CD14-positive monocyte (primary cell): ENCODE data around the gene LASP1. TPM values are rescaled to one million over a fixed set of nuclear protein-coding genes. Genes with fewer than 3 reads are reported as not detected.

ENCODE experiments used
- DNase-seq, 3 donors: peaks; one replicate each; pipeline ENCODE4 v3.0.0-alpha.2; 2011 to 2022
- H2AFZ ChIP-seq: 2 replicates; pipeline ENCODE4 v1.6.0; 2012; ENCODE audit warnings: mild to moderate bottlenecking, low read depth, low read length, inconsistent platforms; ENCODE audit not compliant: insufficient read depth, poor library complexity, severe bottlenecking
- H3K27ac ChIP-seq, 2 donors: 1 replicate in 1 of 2; 2 replicates in 1 of 2; pipeline ENCODE4 v1.5.1; 2012 to 2013; ENCODE audit warnings: low read length in 2 of 2, control low read depth in 1 of 2, inconsistent platforms in 1 of 2, low read depth in 1 of 2, mild to moderate bottlenecking in 1 of 2
- H3K27me3 ChIP-seq, 2 donors: one replicate each; pipeline versions ENCODE4 v1.6.0 to v1.6.1; 2011 to 2013; ENCODE audit warnings: low read length in 2 of 2; ENCODE audit not compliant: control insufficient read depth in 2 of 2, insufficient read depth in 2 of 2
- H3K36me3 ChIP-seq, 2 donors: replicated peaks in 1 of 2; 1 replicate in 1 of 2; 2 replicates in 1 of 2; pipeline versions ENCODE4 v1.5.1 to v1.6.1; 2012 to 2013; ENCODE audit warnings: low read length in 2 of 2, control low read depth in 1 of 2, inconsistent platforms in 1 of 2, mild to moderate bottlenecking in 1 of 2; ENCODE audit not compliant: insufficient read depth in 2 of 2, control insufficient read depth in 1 of 2
- H3K4me1 ChIP-seq, 2 donors: 1 replicate in 1 of 2; 2 replicates in 1 of 2; pipeline versions ENCODE4 v1.5.1 to v1.6.1; 2012 to 2013; ENCODE audit warnings: low read length in 2 of 2, control low read depth in 1 of 2, inconsistent platforms in 1 of 2, mild to moderate bottlenecking in 1 of 2, moderate library complexity in 1 of 2; ENCODE audit not compliant: insufficient read depth in 2 of 2, control insufficient read depth in 1 of 2
- H3K4me2 ChIP-seq: replicated peaks from 2 replicates; pipeline ENCODE3; 2012; ENCODE audit warnings: low read length, moderate library complexity, mild to moderate bottlenecking; ENCODE audit not compliant: poor library complexity, severe bottlenecking; ENCODE audit errors: extremely low read depth
- H3K4me3 ChIP-seq, 3 experiments: fragments of 200-600 bp in 1 of 3; sonication (generic) in 1 of 3; replicated peaks in 1 of 3; 1 replicate in 2 of 3; 2 replicates in 1 of 3; pipeline ENCODE4 v1.5.1; 2011 to 2013; ENCODE audit warnings: low read length in 3 of 3, mild to moderate bottlenecking in 3 of 3, control low read depth in 2 of 3, low read depth in 2 of 3, inconsistent platforms in 1 of 3, moderate library complexity in 1 of 3
- H3K79me2 ChIP-seq: 2 replicates; pipeline ENCODE4 v1.6.0; 2012; ENCODE audit warnings: mild to moderate bottlenecking, control low read depth, inconsistent platforms, low read length, moderate library complexity; ENCODE audit not compliant: insufficient read depth
- H3K9ac ChIP-seq: 2 replicates; pipeline ENCODE4 v1.6.0; 2017; ENCODE audit warnings: low read length, mild to moderate bottlenecking; ENCODE audit not compliant: insufficient read depth, poor library complexity, severe bottlenecking
- H3K9me3 ChIP-seq, 2 donors: replicated peaks in 1 of 2; 1 replicate in 1 of 2; 2 replicates in 1 of 2; pipeline versions ENCODE4 v1.5.1 to v1.6.1; 2012 to 2013; ENCODE audit warnings: low read length in 2 of 2, control low read depth in 1 of 2; ENCODE audit not compliant: control insufficient read depth in 1 of 2, insufficient read depth in 1 of 2
- H4K20me1 ChIP-seq: 2 replicates; pipeline ENCODE4 v1.6.0; 2012; ENCODE audit warnings: mild to moderate bottlenecking, low read length, control low read depth, moderate library complexity; ENCODE audit not compliant: insufficient read depth
- H3K27ac Mint-ChIP-seq, 7 donors: one replicate each; pipeline ENCODE4 v1.8.0; 2020; ENCODE audit warnings: mild to moderate bottlenecking in 7 of 7, mixed read lengths in 7 of 7, moderate library complexity in 6 of 7, inconsistent platforms in 2 of 7
- H3K27me3 Mint-ChIP-seq, 3 donors: one replicate each; pipeline ENCODE4 v1.8.0; 2021 to 2022; ENCODE audit warnings: low read depth in 3 of 3, mild to moderate bottlenecking in 3 of 3, mixed read lengths in 3 of 3, moderate library complexity in 3 of 3, inconsistent platforms in 1 of 3
- H3K36me3 Mint-ChIP-seq, 2 donors: one replicate each; pipeline ENCODE4 v1.8.0; 2020; ENCODE audit warnings: mixed read lengths in 2 of 2, inconsistent platforms in 1 of 2, mild to moderate bottlenecking in 1 of 2
- H3K4me1 Mint-ChIP-seq: one replicate; pipeline ENCODE4 v1.8.0; 2020; ENCODE audit warnings: mild to moderate bottlenecking, mixed read lengths
- H3K4me3 Mint-ChIP-seq, 2 donors: one replicate each; pipeline ENCODE4 v1.8.0; 2020; ENCODE audit warnings: mild to moderate bottlenecking in 2 of 2, mixed read lengths in 2 of 2, moderate library complexity in 1 of 2
- H3K9me3 Mint-ChIP-seq, 7 donors: one replicate each; pipeline ENCODE4 v1.8.0; 2020 to 2022; ENCODE audit warnings: mixed read lengths in 7 of 7, mild to moderate bottlenecking in 6 of 7, moderate library complexity in 6 of 7, inconsistent platforms in 2 of 7
- WGBS: methylation state at CpG from one replicate; pipeline ENCODE4 v1.1.5; 2013; ENCODE audit warnings: missing lambda C conversion rate; ENCODE audit not compliant: insufficient coverage; 5-methylcytosine and 5-hydroxymethylcytosine counted together
- intact Hi-C, 2 donors: fragments of 100-400 bp; cut with micrococcal nuclease; formaldehyde crosslinking; loops; one replicate each; pipeline versions ENCODE4 v1.15.0 to v1.15.1; 2023
- polyA plus RNA-seq, 3 donors: library from polyadenylated mRNA; depleted of rRNA in 1 of 3; unstranded in 2 of 3; stranded (reverse) in 1 of 3; fragments of 300-500 nt in 2 of 3; fragments of >200 nt in 1 of 3; fragmentation: Illumina TruSeq in 2 of 3; gene quantifications; 1 replicate in 2 of 3; 2 replicates in 1 of 3; pipeline ENCODE4 v1.2.3, GENCODE V29; 2012 to 2021
- TF ChIP-seq, protein P1 (sequence below): fragments of 200-600 bp; IDR thresholded peaks from one replicate; pipeline ENCODE4 v1.8.0; 2022; ENCODE audit warnings: antibody characterized with exemption, mild to moderate bottlenecking

The LASP1 gene
- polyA plus RNA-seq, 3 donors, result 55.9 to 93.7 (median 70.6) TPM

DNA sequence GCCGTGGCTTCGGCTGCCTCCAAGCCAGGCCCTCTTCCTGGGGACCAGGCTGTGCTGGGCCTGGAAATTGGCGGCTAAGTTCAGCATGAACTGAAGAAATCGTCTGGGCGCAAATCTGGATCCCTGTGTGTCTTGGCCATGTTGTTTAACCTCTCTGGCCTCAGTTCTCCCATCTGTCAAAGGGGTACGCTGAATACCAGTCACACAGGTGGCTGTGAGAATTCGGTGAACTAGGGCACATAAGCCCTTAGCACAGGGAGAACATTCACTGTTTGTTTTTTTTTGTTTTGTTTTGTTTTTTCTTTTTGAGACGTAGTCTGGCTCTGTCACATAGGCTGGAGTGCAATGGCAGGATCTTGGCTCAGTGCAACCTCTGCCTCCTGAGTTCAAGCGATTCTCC lies 19.0 kb downstream of the LASP1 start:
- TF ChIP-seq, protein P1, sequence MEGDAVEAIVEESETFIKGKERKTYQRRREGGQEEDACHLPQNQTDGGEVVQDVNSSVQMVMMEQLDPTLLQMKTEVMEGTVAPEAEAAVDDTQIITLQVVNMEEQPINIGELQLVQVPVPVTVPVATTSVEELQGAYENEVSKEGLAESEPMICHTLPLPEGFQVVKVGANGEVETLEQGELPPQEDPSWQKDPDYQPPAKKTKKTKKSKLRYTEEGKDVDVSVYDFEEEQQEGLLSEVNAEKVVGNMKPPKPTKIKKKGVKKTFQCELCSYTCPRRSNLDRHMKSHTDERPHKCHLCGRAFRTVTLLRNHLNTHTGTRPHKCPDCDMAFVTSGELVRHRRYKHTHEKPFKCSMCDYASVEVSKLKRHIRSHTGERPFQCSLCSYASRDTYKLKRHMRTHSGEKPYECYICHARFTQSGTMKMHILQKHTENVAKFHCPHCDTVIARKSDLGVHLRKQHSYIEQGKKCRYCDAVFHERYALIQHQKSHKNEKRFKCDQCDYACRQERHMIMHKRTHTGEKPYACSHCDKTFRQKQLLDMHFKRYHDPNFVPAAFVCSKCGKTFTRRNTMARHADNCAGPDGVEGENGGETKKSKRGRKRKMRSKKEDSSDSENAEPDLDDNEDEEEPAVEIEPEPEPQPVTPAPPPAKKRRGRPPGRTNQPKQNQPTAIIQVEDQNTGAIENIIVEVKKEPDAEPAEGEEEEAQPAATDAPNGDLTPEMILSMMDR, result no peak
- no peak for DNase-seq
- intact Hi-C loops, result no loop called here
- peaks cover 100% of the 10 kb centered on the region for H4K20me1 ChIP-seq
- peaks cover 84% of the 10 kb centered on the region for H3K79me2 ChIP-seq
- Mint-ChIP-seq H3K9me3 (no peaks in the 10 kb centered on the region), H3K36me3 (peaks cover 69 to 89% of the 10 kb centered on the region in 2 donors), H3K27me3 (no peaks in the 10 kb centered on the region), H3K4me1 (peaks cover 34% of the 10 kb centered on the region), H3K4me3 (no peak overlapping the region), H3K27ac (no peak overlapping the region)
- H3K4me2 ChIP-seq, result no peak overlapping the region
- H2AFZ ChIP-seq, result no peak overlapping the region
- no peak overlapping the region for H3K9ac ChIP-seq
- WGBS, result 96% methylated on average over 9 of the region's 9 CpGs
- peaks cover 82 to 89% of the 10 kb centered on the region in 2 donors for H3K36me3 ChIP-seq
- no peak overlapping the region for H3K27ac ChIP-seq
- no peak overlapping the region for H3K4me3 ChIP-seq
- no peaks in the 10 kb centered on the region for H3K27me3 ChIP-seq
- H3K9me3 ChIP-seq, result no peaks in the 10 kb centered on the region
- H3K4me1 ChIP-seq, result peaks cover 19 to 25% of the 10 kb centered on the region in 2 donors

DNA sequence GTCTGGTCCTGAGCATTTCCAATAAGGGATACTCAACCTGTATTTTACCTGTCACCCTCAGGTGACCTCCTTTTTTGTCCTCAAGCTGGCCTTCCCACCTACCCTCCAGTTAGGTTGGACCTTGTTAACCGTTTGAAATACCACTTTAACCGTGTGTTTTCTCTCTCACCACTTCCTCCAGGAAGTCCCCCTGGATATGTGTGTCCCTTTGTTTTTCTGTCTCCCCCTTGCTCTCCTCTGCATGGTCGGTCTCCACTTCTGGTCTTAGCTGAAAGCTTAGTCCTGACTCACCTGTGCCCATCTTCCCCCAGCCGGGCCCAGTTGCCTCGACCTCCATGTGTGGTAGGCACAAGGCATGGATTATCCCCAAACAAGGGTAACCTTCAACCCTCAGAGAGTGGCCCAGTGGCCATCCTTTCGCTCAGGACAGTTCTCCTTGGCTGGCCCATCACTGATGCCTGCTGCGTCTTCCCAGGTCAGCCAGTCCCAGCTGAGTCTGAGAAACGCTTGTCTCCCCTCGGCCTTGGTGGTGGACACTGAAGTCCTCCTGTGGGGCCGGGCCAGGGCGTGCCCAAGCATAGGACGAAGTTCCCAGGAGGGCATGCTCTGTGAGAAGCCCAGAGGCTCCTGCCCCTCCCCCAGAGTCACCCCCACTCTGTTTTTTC lies 20.0 kb downstream of the LASP1 start:
- Histone ChIP-seq H3K79me2 (peaks cover 80% of the 10 kb centered on the region), H3K27me3 (no peaks in the 10 kb centered on the region), H3K9me3 (no peaks in the 10 kb centered on the region), H2AFZ (no peak overlapping the region), H3K27ac (peak overlapping the region in 1 of 2 donors; percentile 26), H4K20me1 (peaks cover 100% of the 10 kb centered on the region), H3K9ac (peak overlapping the region; percentile 21), H3K36me3 (peaks cover 88 to 99% of the 10 kb centered on the region in 2 donors), H3K4me3 (no peak overlapping the region), H3K4me1 (peaks cover 9 to 15% of the 10 kb centered on the region in 2 donors), H3K4me2 (no peak overlapping the region)
- no peak overlapping the region for H3K4me3 Mint-ChIP-seq
- peaks cover 71 to 97% of the 10 kb centered on the region in 2 donors for H3K36me3 Mint-ChIP-seq
- H3K9me3 Mint-ChIP-seq, result no peaks in the 10 kb centered on the region
- 79% methylated on average over 8 of the region's 12 CpGs for WGBS
- no peaks in the 10 kb centered on the region for H3K27me3 Mint-ChIP-seq
- H3K27ac Mint-ChIP-seq, result peak overlapping the region in 6 of 7 donors; percentile 46 to 88 (median 54)
- intact Hi-C loops, result no loop called here
- TF ChIP-seq, protein P1, result no peak
- peaks cover 28% of the 10 kb centered on the region for H3K4me1 Mint-ChIP-seq
- no peak for DNase-seq
